ENCODE data around the gene BTBD1. TPM values are rescaled to one million over a fixed set of nuclear protein-coding genes. Genes with fewer than 3 reads are reported as not detected.

Gene BTBD1
- polyA plus RNA-seq, 1 of the 3 experiments (the other 2 are of a cell fraction), result 34.4 TPM

- Histone ChIP-seq H3K9me2 (no peaks in the 10 kb centered on the region), H3K4me3 (ENCODE audit: low read depth in 2 of 2, low read length in 1 of 2) (no peak overlapping the region), H3F3A (replicated peaks; ENCODE audit: insufficient read depth) (no peaks in the 10 kb centered on the region), H3K27me3 (ENCODE audit: insufficient read depth) (no peaks in the 10 kb centered on the region), H3K36me3 (replicated peaks in 1 of 2; ENCODE audit: control insufficient read depth in 1 of 2, insufficient read depth in 2 of 2, low read length in 1 of 2) (no peaks in the 10 kb centered on the region), H3K4me1 (ENCODE audit: control insufficient read depth in 1 of 2, insufficient read depth in 2 of 2, low read depth in 1 of 2, low read length in 1 of 2) (no peaks in the 10 kb centered on the region), H3K9ac (no peak overlapping the region), H3K79me2 (ENCODE audit: insufficient read depth) (no peaks in the 10 kb centered on the region), H4K20me1 (ENCODE audit: insufficient read depth) (no peaks in the 10 kb centered on the region), H3K27ac (ENCODE audit: low read depth in 2 of 2, low read length in 1 of 2) (no peak overlapping the region), H3K4me2 (no peak overlapping the region), H3K9me3 (no peaks in the 10 kb centered on the region), H2AFZ (ENCODE audit: low read depth) (no peak overlapping the region)
- ChIA-PET POLR2A (no interaction called here), CTCF (no interaction called here)
- 65% methylated on average over 4 of the region's 4 CpGs for WGBS (ENCODE audit: low lambda C conversion rate)
- TF ChIP-seq RXRA (IDR thresholded peaks at IDR 0.05; ENCODE audit: borderline replicate concordance, low read depth) (no peak), GABPA (IDR thresholded peaks at IDR 0.05; ENCODE audit: low read depth) (no peak), NRF1 (IDR thresholded peaks at IDR 0.05; ENCODE audit: low read depth, low read length) (no peak), EZH2phosphoT487 (IDR thresholded peaks at IDR 0.05; ENCODE audit: borderline replicate concordance, low read depth) (no peak), RFX5 (IDR thresholded peaks at IDR 0.05; ENCODE audit: low read length) (no peak), CTCF (IDR thresholded peaks at IDR 0.05) (no peak), YY1 (IDR thresholded peaks at IDR 0.05; ENCODE audit: low read depth) (no peak)
- DNase-seq, result no peak
Observed at GRCh38 chr15:83090465-83090864, 23.4 kb upstream of the BTBD1 start.

- H4K20me1 ChIP-seq (ENCODE audit: insufficient read depth), result no peaks in the 10 kb centered on the region
- no peaks in the 10 kb centered on the region for H3K36me3 ChIP-seq (replicated peaks in 1 of 2; ENCODE audit: control insufficient read depth in 1 of 2, insufficient read depth in 2 of 2, low read length in 1 of 2)
- POLR2A ChIA-PET, result no interaction called here
- H3K4me1 ChIP-seq (ENCODE audit: control insufficient read depth in 1 of 2, insufficient read depth in 2 of 2, low read depth in 1 of 2, low read length in 1 of 2), result no peaks in the 10 kb centered on the region
- no peak overlapping the region for H3K4me3 ChIP-seq (ENCODE audit: low read depth in 2 of 2, low read length in 1 of 2)
- no peak for DNase-seq
- H3K9me3 ChIP-seq, result no peaks in the 10 kb centered on the region
- H3K9me2 ChIP-seq, result no peaks in the 10 kb centered on the region
- no peaks in the 10 kb centered on the region for H3K79me2 ChIP-seq (ENCODE audit: insufficient read depth)
- no peaks in the 10 kb centered on the region for H3K27me3 ChIP-seq (ENCODE audit: insufficient read depth)
- TF ChIP-seq ELF1 (IDR thresholded peaks at IDR 0.05), result no peak
- TF ChIP-seq USF1 (IDR thresholded peaks at IDR 0.05; ENCODE audit: borderline replicate concordance, low read depth), result no peak
- TF ChIP-seq RCOR1 (IDR thresholded peaks at IDR 0.05; ENCODE audit: low read length), result no peak
- TF ChIP-seq RFX5 (IDR thresholded peaks at IDR 0.05; ENCODE audit: low read length), result no peak
- no peak for TF ChIP-seq EP300 (IDR thresholded peaks at IDR 0.05; ENCODE audit: borderline replicate concordance in 1 of 2, low read depth in 1 of 2, low read length in 1 of 2)
- no peak for TF ChIP-seq TCF12 (IDR thresholded peaks at IDR 0.05)
- TF ChIP-seq YY1 (IDR thresholded peaks at IDR 0.05; ENCODE audit: low read depth), result no peak
- TF ChIP-seq GATA2 (CRISPR knock-in tag; IDR thresholded peaks at IDR 0.05), result no peak
- no peak for TF ChIP-seq POLR2AphosphoS5 (IDR thresholded peaks at IDR 0.05; ENCODE audit: low read depth, low read length)
- TF ChIP-seq MAX (IDR thresholded peaks at IDR 0.05; ENCODE audit: low read depth), result no peak
- TF ChIP-seq TAF1 (IDR thresholded peaks at IDR 0.05; ENCODE audit: borderline replicate concordance, low read depth, low read length), result no peak
- no peak for TF ChIP-seq IRF3 (IDR thresholded peaks at IDR 0.05; ENCODE audit: low read depth, low read length)
- TF ChIP-seq USF2 (IDR thresholded peaks at IDR 0.05; ENCODE audit: borderline replicate concordance, low read depth, low read length), result no peak
- no peak for TF ChIP-seq PBX3 (IDR thresholded peaks at IDR 0.05)
- TF ChIP-seq FOXM1 (IDR thresholded peaks at IDR 0.05; ENCODE audit: low read depth), result no peak
- TF ChIP-seq EZH2phosphoT487 (IDR thresholded peaks at IDR 0.05; ENCODE audit: borderline replicate concordance, low read depth), result no peak
- TF ChIP-seq MEF2A (IDR thresholded peaks at IDR 0.05; ENCODE audit: borderline replicate concordance, low read depth), result no peak
- no peak for TF ChIP-seq SMC3 (IDR thresholded peaks at IDR 0.05; ENCODE audit: low read depth, low read length)
- H3F3A ChIP-seq (replicated peaks; ENCODE audit: insufficient read depth), result no peaks in the 10 kb centered on the region
- CTCF ChIA-PET, result no interaction called here
- no peak overlapping the region for H3K4me2 ChIP-seq
- no peak overlapping the region for H2AFZ ChIP-seq (ENCODE audit: low read depth)
- no peak overlapping the region for H3K27ac ChIP-seq (ENCODE audit: low read depth in 2 of 2, low read length in 1 of 2)
- H3K9ac ChIP-seq, result no peak overlapping the region
- WGBS (ENCODE audit: low lambda C conversion rate), result 59% methylated on average over 2 of the region's 2 CpGs
Observed at GRCh38 chr15:83088876-83089275, 21.8 kb upstream of the BTBD1 start.
